ENCODE measurements around the gene STK11IP.

STK11IP gene

DNA sequence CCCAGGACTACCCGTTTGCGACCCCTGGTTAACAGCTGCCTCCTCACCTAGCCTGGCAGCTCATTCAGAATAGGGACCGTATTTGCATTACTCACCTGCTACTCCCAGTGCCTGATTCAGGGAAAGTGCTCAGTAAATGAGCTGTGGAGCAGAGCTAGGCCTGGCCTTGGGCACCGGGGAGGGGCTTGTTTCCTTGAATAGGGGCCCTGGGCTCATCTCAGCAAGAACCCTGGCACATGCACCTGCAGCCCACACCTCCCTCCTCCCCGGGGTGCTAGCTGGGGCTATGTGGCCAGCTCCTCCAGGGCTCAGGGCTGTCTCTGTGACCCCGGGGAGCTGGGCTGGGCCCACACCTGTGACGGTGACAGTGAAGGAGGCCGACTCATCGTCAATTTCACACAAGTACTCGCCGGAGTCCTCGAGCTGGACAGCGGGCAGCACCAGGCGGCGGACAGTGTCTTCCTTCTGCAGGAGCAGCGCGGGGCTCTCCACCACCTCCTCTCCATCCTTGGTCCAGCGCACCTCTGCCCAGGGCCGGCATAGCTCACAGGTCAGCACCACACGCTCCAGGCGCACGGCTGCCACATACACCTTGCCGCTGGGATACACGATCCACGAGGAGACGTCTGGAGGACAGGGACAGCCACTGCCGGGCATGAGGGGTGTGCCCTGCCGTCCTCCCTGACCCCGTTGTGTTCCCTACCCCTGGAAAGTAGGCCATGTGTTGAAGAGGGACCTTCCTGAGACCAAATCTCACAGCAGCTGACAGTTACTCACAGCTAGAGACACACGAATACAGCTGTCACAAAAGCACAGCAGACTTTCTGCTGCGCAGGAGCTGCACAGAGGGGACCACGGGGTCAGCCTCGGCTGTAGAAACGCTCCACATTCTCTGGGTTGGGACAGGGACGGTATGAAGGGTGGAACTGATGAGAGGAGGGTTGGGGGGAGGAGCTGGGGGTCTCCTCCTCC, 35.3 kb upstream of the STK11IP start:
- DNase-seq: no peak

DNA sequence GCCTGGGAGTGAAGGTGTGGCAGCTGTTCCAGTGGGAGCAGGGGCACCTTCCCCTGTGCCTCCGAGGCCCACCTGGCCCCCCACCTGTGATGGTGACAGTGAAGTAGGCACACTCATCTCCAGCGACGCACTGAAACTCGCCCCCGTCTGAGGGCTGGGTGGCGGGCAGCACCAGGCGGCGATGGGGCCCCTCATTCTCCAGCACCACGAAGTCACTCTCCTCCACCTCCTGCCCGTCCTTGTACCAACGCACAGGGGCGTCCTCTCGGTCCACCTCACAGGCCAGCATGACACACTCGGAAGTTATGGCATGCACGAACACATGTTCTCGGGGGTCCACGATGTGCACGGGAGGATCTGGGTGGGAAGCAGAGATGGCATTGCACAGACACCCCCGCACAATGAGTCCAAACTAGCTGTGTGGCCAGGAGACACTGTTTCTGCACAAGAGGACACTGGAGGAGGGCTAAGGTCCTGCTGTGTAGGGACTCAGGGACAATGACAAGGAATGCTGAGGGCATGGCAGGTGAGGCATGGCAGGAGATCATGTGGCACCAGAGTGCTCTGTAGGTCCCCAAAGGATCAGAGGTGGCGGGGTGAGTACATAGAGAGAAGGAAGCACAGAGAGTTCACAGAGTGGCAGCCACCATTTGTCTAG, 34.3 kb upstream of the STK11IP start:
- DNase-seq: no peak

DNA sequence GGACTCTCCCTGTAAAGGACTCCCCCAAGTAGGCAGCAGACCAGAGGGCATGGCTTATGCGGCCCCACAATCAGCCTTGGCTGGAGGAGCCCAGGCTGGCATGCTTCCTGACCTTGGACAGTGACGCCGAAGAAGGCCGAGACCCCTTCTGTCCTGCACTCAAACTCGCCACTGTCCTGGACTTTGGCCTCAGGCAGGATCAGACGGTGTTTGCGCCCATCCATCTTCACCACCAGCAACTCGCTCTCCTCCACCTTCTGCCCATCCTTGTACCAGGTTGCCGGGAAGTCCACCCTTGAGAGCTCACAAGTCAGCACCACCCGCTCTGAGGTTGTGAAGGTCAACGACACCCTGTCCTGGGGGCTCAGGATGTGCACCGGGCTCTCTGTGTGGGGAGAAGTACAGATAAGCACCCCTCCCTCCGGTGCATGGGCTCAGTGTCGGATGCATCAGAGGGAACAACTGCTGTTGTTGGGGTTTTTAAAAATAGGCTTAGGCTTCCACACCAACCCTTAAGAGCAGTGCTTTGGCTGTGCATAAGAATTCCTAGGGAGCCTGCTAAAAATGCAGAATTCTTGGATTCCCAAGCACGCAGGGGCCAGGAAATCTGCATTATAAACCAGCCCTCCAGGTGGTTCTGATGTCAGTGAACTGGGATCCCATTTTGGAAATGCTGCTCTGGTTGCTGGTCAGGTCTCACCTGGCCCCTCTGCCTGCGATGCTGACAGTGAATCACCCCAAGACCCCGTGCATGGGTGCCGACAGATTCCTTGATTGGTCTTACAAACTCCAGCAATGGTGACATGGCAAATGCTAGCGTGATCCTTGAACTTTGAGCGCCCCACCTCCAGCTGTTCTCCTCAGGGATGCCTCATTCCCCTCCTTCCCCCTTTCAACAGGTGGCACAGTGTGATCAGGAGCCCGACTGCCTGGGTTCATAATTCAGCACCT, 32.3 kb upstream of the STK11IP start:
- no peak for DNase-seq

DNA sequence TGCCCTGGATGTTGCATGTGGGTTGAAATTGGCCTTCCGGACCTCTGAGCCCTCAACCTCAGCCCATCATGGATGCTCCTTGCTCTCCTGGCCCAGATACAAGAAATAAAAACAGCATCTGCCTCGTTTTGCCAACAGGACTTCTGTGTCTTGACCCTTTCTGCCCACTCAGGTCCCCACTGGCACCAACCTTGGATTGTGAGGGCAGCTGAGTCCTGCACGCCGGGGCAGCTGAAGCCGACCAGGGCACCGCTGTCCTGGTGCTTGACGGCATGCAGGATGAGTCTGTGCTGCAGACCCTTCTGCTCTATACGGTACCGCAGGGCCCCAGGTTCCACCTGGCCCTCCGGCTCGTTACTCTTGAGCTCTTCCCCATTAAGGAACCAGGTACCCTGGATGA, 31.0 kb upstream of the STK11IP start:
- DNase-seq: no peak

DNA sequence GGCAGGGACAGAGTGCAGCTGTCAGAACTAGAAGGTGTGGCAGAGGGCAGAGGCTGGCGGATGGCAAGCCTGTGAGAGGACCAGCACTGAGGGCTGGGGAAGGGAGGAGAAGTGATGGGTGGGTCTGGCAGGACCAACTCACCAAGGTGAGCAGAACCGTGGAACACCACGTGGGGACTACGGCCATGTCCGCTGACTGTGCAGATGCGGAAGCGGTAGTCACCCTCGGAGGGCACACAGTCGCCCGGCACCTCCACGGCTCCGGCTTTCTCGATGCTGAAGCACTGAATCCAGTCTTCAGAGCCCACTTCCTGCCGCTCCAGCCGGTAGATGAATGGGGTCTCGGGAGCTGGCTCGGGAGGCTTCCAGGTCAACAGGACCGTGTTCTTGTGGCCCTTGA, 30.5 kb upstream of the STK11IP start:
- DNase-seq: no peak

DNA sequence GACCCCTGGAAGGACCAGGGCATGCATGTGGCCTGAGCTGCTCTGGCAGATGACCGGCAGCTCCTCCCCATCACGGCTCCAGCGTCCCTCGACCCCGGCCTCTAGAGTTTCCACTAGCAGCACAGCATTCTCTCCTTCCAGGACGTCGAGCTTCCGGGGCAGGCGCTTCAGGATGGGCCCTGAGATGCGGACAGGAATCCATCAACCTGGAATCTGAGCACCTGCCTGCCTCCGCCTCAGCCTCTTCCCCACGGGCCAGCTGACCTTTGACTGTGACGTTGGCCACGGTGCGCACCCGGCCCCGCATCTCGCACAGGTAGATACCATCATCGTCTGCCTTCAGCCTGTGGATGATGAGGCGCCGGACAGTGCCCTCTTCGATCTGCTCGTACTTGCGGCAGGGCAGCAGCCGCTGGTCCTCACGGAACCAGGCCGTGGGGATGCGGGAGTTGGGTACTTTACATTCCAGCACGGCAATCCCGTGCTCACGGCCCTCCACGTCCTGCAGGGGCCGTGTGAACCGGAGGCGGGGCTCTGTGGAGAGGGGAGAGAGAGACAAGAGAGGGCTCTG, 29.8 kb upstream of the STK11IP start:
- DNase-seq: no peak

DNA sequence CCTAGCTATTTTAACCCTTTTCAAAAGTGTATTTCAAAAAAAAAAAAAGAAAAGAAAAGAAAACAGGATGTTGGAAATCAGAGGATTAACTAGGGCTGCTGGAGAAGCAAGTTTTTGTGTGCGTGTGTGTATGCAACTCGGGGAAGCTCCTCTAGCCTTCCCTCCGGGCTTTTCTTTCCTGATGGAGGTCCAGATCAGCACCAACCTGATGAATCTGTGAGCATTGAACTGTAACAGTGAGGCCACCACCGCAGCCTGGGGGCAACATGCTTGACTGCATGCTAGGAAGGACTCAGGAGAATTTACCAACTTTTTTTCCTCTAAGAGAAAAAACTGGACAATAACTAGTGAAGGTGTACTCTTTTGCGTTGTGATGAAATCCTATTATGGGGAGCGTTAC, 28.6 kb upstream of the STK11IP start:
- DNase-seq: no peak

DNA sequence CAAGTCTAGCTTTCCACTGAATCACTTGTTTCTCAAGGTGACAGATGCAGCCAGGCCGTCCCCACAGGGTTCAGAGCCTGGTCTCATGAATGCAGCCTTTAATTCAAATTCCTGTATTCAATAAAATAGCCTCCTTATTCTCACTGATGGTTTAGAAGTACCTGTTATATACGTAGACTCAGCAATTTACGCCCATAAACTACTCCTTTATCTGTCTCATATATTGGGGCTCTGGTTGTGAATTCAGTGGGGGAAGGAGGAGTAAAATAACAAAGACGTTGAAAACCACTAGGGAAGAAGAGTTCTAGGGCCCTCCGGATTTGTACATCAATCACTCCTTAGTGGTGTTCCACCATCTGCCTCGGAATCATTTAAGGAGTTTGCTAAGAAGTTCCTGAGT, 28.0 kb upstream of the STK11IP start:
- DNase-seq: no peak

DNA sequence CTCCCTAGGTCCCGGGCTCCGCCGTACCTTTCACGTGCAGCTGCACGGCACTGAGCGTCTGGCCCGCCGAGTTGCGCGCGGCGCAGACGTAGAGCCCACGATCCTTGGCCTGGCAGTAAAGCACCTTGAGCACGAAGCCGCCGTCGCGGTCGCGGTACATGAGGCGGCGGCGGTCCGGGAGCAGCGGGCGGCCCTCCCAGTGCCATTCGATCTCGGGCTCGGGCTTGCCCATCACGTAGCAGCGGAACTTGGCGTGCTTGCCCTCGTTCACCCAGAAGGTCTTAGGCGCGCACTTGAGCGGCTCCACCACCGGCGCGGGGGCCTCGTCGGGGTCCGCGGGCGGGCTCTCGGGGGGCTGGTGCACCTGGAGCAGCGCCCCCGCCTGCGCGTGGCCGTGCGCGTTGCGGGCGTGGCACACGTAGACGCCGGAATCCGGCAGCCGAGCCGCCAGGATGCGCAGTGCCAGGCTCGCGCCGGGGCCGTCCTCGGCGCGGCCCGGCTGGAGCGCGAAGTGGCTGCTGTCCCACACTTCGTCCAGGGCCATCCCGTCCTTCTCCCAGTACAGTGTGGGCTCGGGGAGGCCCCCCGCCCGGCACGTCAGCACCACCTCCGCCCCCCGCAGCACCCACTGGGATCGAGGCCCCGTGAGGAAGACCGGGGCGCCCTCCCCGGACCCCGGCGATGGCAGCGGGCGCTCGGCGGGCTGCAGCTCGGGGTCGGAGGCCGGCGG, 27.3 kb upstream of the STK11IP start:
- DNase-seq: no peak

DNA sequence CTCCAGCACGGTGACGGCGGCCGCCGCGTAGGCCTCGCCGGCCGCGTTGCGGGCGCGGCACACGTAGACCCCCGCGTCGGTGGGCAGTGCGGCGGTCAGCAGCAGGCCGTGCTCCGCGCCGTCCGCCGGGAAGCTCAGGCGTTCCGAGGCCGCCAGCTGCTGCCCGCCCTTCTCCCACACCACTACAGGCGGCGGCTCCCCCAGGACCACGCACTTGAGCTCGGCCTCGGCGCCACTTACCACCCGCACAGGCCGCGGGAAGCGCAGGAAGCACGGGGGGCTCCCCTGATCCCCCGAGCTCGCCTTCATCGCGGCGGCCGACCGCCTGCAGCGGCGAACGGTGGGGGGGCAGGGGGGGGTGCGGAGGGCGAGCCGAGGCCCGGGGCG, 26.7 kb upstream of the STK11IP start:
- no peak for DNase-seq

DNA sequence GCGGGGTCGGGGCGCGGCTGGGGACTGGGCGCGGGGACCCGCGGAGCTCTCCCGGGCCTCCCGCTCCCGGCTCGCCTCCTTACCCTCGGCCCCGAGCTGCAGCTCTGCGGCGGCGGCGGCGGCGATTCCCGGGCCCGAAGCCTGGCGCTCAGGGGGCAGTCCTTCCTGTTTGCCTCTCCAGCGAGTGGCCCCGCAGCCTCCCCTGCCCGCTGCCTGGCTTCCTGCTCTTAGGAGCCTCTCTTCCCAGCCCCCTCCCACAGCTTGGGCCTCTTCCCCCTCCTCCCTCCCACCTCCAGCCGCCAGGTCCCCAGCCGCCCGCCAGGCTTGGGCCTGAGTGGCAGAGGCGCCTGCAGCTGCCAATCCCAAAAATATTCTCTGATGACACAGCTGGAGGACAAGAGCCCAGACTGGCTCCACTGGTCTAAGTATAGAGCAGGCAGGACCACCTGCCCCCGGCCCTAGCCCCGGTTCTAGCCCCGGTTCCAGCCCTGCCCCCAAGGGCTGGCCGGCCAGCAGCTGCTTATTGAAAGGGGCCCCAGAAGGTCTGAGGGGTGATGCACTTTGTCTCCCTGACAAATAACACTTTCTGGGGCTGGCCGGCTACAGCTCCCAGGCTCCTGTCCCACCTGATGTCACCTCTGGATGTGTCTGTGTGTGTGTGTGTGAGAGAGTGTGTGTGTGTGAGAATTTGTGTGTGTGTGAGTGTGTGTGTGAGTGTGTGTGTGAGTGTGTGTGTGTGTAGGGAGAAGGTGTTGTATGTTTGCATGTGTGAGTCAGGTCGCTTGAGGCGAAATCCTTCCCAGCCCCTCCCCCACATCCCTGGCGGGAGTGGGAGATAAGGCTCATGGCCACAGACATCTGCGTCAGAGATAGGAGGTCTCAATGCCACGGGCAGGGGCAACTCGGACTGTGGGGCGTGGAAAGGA, 26.1 kb upstream of the STK11IP start, which contains the start of gene OBSL1:
Gene OBSL1 (minus strand): TSS at position 229 of the 926 bp plus-strand sequence. CDS start 307 bp downstream, outside the sequence.
- DNase-seq: no peak

DNA sequence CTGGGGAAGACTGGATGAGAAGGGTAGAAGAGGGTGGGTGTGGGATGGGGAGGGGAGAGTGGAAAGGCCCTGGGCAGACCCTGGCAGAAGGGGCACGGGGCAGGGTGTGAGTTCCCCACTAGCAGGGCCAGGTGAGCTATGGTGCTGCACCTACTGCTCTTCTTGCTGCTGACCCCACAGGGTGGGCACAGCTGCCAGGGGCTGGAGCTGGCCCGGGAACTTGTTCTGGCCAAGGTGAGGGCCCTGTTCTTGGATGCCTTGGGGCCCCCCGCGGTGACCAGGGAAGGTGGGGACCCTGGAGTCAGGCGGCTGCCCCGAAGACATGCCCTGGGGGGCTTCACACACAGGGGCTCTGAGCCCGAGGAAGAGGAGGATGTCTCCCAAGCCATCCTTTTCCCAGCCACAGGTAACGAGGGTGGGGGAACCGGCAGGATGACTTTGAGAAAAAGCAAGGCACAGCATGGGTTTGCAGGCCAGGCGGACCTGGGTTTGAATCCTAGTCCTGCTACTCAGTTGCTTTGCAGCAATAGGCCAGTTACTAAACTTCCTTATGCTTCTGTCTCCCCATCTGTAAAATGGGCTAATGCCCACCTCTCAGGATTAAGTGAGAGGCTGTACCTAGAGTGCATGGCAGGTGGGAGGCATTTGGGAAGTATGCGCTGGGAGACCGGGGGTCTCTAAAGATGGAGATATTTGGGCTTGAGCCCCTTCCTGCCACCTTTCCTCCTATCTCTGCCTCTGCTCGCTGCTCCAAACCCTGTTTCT, 25.2 kb upstream of the STK11IP start, which contains the start of gene INHA:
Gene INHA (plus strand): TSS at position 74 of the 765 bp plus-strand sequence. CDS start 65 bp downstream, at position 139.
- DNase-seq: no peak

DNA sequence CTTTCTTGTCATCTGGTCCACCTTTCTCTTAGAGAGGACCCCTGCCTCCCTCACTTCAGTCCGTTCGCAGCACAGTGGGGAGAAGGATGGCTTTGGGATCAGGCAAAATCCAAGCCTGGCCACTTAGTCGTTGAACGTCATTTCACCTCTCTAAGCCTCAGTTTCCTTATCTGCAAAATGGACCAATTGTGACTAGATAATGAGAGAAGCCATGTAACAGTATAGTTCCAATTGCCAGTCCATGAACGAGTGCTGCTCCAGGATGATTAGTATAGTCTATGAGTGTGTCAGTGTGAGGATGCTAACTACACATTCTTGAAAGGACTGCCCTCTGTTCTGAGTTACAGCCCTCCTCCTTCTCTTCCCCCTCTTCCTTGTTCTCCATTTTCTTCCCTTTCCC, 24.5 kb upstream of the STK11IP start:
- DNase-seq: no peak

DNA sequence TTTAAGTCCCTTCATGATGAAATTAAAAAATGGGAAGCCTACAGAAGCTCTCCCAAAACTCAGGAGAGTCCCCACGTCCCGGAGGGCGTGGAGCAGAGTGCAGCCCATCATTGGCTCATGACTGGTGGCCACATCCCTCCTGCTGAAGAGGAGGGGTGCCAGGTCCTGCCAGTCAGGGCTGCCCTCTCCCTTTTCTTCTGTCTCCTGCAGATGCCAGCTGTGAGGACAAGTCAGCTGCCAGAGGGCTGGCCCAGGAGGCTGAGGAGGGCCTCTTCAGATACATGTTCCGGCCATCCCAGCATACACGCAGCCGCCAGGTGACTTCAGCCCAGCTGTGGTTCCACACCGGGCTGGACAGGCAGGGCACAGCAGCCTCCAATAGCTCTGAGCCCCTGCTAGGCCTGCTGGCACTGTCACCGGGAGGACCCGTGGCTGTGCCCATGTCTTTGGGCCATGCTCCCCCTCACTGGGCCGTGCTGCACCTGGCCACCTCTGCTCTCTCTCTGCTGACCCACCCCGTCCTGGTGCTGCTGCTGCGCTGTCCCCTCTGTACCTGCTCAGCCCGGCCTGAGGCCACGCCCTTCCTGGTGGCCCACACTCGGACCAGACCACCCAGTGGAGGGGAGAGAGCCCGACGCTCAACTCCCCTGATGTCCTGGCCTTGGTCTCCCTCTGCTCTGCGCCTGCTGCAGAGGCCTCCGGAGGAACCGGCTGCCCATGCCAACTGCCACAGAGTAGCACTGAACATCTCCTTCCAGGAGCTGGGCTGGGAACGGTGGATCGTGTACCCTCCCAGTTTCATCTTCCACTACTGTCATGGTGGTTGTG, 23.0 kb upstream of the STK11IP start:
- DNase-seq: no peak

DNA sequence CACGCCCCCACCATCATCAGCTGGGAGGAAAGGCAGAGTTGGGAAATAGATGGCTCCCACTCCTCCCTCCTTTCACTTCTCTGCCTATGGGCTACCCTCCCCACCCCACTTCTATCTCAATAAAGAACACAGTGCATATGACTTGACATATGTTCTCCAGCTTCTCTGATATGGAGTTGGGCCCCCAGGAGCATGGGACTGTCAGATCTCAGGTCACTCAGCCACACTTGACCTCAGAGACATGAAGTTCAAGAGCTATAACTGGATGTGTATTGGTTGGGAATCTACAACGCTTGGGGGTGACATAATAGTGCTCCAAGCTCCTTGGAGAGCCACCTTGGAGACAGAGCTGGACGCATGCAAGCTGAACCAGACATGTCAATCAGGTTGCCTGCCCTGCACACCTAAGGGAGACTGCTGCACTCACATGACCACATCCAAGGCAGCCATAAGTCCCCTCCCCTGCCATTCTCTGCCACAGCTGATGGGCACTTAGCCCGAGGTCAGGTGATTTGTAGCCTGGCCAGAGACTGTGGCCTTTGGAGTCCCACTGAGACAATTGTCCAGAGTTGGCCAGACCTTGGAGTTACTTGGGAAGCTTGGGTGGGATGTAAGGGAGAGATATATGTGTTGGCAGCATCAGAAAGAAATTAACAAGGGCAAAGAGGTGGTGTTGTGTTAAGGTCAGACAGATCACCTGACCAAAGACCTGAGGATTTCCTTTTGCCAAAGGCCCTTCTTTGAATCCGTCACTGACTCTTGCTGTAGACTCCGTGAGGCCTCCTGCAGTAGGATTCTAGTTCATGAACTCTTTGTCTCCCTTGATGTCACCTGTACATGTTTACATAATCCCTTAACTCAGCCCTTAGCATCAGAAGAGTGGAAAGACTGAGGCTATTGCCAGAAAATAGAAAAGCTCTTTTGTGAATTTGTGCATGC, 21.8 kb upstream of the STK11IP start:
- no peak for DNase-seq

DNA sequence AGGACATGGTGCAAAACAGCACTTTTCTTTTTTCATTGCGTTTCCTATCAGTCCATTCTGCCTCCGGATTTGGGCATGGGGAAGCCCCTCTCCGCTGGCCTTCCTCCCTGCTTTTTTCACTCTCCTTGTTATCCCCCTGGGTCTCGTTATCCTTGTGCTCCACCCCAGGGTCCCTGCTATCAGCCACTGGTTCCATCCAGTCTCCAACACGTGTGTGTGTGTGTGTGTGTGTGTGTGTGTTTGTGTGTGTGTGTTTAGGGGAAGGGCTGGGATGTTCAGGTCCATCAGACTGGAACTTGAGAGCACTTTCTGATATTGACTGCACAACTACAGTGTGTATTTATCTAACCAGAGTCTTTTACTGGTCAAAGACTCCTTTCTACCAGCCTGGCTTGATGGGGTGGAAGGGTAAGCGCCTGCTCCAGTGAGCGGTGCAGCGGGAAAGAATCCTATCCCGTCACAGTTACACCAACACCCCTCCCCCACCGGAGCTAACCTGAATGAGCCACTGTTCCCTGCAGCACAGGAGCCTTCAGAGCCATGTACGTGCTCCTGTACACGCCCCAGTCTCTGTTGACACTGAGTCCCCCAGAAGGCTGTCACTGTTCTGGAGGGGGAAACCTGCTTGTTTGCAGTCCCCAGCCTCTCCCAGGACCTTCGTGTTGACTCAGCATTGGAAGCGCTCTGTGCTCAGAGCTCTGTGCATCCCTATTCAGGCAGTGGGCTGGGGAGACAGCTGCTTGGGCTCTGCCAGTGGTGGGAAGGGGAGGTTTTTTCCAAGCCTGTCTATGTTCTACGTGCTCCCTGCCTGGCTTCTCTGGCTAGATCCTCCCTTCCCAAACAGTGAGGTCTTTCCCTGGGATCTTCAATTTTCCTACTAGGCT, 20.9 kb upstream of the STK11IP start:
- no peak for DNase-seq
